ENCODE results near the gene KIAA0753.

DNA sequence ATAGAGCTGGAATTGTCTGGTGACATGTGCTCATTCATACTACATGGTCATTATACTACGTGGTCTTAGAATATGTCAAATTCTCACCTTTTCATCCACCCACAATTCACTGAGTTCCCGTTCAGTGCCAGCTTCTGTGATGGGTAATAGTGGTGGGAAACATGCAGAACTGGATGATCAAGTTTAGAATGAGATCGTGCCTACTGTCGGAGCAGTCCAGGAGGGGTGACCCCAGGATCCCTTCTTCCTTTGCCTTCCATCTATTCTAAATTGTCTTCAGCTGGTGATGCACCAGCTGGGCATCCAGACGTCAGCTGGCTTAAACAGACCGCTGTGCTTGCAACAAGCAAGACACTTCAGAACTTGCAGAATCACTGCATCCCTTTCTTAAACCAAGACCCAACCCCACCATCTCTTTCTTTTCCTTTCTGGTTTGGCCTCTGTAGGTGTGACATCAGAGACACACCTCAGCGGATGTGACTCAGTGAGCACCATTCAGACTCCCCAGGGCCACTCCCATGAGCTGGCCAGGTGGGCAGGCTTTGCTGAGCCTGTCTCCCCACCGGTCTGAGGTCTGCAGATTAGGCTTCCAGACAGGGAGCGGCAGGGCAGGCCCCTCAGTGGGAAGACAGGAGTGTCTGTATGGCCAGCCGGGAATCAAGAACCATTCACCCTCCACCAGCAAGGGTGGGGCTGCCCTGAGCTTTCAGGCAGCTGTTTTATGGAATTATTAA lies 29.1 kb upstream of the KIAA0753 start:
- TF ChIP-seq EP300 (IDR thresholded peaks at IDR 0.05) (no peak), POLR2A (IDR thresholded peaks at IDR 0.05) (no peak)
